Pancreas (tissue), 10 donors: ENCODE measurements around the gene SLC35B2. TPM values are rescaled to one million over a fixed set of nuclear protein-coding genes. Genes with fewer than 3 reads are reported as not detected.
A peak's percentile ranks its signal among the peaks of the same experiment; 100 is the strongest.

ENCODE experiments used
- ATAC-seq, 4 donors: fragments of 200-7000 bp; cut with Tn5 transposase; one replicate each; pipeline versions ENCODE4 v1.8.0 to v1.9.1; 2020; ENCODE audit warnings: mild to moderate bottlenecking in 4 of 4, moderate library complexity in 4 of 4
- DNase-seq, 6 donors: peaks; one replicate each; pipeline ENCODE4 v3.0.0-alpha.2; 2020
- FAIRE-seq: peaks from 2 replicates; lab custom pipeline; 2012; peaks lifted over from hg19 to GRCh38; lab: Jason Lieb, UNC
- H3K27ac ChIP-seq, 4 donors: fragments of 200-600 bp; sonication (generic); 1 replicate in 3 of 4; 2 replicates in 1 of 4; pipeline versions ENCODE4 v1.5.0 to v1.8.0; 2020
- H3K27me3 ChIP-seq, 4 donors: fragments of 200-600 bp; one replicate each; pipeline ENCODE4 v1.8.0; 2021
- H3K36me3 ChIP-seq, 3 donors: fragments of 200-600 bp; sonication (generic) in 1 of 3; one replicate each; pipeline versions ENCODE4 v1.5.0 to v1.8.0; 2020 to 2021
- H3K4me1 ChIP-seq, 3 donors: fragments of 200-600 bp; one replicate each; pipeline ENCODE4 v1.8.0; 2021
- H3K4me3 ChIP-seq, 4 donors: fragments of 200-600 bp; sonication (generic) in 2 of 4; one replicate each; pipeline versions ENCODE4 v1.5.0 to v1.8.0; 2020 to 2021
- H3K9me3 ChIP-seq, 4 donors: fragments of 200-600 bp; one replicate each; pipeline ENCODE4 v1.8.0; 2021
- WGBS, 2 donors: extraction: QIAGEN DNeasy Blood & Tissue Kit; methylation state at CpG; one replicate each; pipeline ENCODE4 v1.1.7; 2013; 5-methylcytosine and 5-hydroxymethylcytosine counted together
- intact Hi-C, 3 donors: fragments of 100-400 bp; cut with DNase I; formaldehyde crosslinking; loops; one replicate each; pipeline versions ENCODE4 v1.11.1 to v1.14.2; 2022
- polyA plus RNA-seq, 2 donors: library from polyadenylated mRNA; stranded (reverse); fragments of 200-250 nt; gene quantifications; one replicate each; pipeline ENCODE4 v1.2.3, GENCODE V29; 2013
- total RNA-seq, 6 donors: library from RNA; stranded (reverse); fragmentation: NEBNext Ultra II Directional in 4 of 6; extraction: Animal tissue kit (Norgen Biotek cat#: 25700) in 4 of 6; gene quantifications; one replicate each; pipeline versions ENCODE4 v1.2.1 to v1.2.4, GENCODE V29; 2021 to 2023
- TF ChIP-seq, protein P1 (sequence below), 4 donors: fragments of 200-600 bp; sonication (generic) in 3 of 4; IDR thresholded peaks; one replicate each; pipeline versions ENCODE4 v1.5.0 to v1.8.0; 2021; ENCODE audit warnings: antibody characterized with exemption in 4 of 4
- donor health status: healthy with polysubstance abuse.
- donor health status: DM: no; HTN: no; CAD: no; lungs with moderate emphysema.
- donor health status: DM: no; HTN: no; CAD: no.
- donor health status: control.
- donor health status: control.
- donor health status: Bipolar disorder and iron deficiency.
- donor health status: DM: yes; HTN: yes; CAD: no.
- donor health status: DM: no; HTN: no; CAD: no.
- donor health status: DM: no; HTN: no; CAD: no.
- donor health status: DM: yes; HTN: yes; CAD: no.

SLC35B2 gene
- total and polyA plus RNA-seq, 8 donors, result 10.8 to 30.4 (median 20.5) TPM

DNA sequence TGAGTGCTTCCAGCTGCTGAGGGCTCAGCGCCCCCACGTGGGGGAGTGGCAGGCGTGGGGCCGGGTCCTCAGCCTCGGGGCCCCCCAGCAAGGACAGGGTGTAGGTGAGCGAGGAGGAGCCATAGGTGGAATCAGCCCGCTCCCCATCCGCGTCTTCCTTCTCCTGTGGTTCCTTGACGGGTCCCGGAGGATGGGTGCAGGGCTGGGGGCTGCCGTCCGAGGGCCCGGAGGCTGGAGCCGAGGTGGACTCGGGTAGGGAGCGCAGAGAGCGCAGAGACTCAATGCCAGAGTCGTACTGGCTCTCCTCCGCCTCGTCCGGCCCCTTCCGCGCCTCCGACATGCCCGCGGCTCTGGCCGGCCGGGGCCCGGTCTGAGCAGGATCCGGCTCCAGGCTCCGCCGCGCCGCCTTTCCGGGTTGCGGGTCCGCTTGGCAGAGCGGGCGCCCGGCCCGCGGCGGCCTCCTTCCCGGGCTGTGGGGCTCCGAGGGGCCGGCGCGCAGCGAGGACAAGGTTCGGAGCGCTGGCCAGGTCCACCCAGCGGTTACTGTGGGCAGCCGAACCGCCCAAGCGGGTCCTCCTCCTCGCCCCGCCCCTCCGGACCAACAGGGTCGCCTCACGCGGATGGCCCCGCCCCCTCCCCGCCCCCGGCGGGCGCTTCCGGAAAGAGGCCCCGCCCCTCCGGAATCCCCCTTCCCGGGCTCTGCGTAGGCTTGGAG, 7.8 kb upstream of the SLC35B2 start, which contains the start of gene NFKBIE:
Gene NFKBIE (minus strand): TSS at position 545 of the 715 bp plus-strand sequence. CDS start 205 bp downstream, at position 340.
- peak; percentile 94 to 99 (median 96) for DNase-seq
- peak within 1 kb of the TSS; percentile 45 to 93 (median 80) for H3K4me3 ChIP-seq
- peak; percentile 87 to 92 (median 88) for ATAC-seq
- 0 to 1% methylated on average over 42 to 72 of the region's 72 CpGs for WGBS, 2 donors
- intact Hi-C loops, result loop anchor here in 2 of 3 donors (5.0 kb wide), 2 partner anchors 67 to 72 kb away; no protein-coding TSS in a partner anchor
- FAIRE-seq, result no peak
- TF ChIP-seq, protein P1, sequence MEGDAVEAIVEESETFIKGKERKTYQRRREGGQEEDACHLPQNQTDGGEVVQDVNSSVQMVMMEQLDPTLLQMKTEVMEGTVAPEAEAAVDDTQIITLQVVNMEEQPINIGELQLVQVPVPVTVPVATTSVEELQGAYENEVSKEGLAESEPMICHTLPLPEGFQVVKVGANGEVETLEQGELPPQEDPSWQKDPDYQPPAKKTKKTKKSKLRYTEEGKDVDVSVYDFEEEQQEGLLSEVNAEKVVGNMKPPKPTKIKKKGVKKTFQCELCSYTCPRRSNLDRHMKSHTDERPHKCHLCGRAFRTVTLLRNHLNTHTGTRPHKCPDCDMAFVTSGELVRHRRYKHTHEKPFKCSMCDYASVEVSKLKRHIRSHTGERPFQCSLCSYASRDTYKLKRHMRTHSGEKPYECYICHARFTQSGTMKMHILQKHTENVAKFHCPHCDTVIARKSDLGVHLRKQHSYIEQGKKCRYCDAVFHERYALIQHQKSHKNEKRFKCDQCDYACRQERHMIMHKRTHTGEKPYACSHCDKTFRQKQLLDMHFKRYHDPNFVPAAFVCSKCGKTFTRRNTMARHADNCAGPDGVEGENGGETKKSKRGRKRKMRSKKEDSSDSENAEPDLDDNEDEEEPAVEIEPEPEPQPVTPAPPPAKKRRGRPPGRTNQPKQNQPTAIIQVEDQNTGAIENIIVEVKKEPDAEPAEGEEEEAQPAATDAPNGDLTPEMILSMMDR (IDR thresholded peaks at IDR 0.05), result peak in 1 of 4 donors; percentile 6
- peak within 1 kb of the TSS; percentile 48 to 87 (median 78) for H3K27ac ChIP-seq
- peaks cover 0 to 21% (median 4%) of the 10 kb centered on the region in 3 donors for H3K4me1 ChIP-seq
- no peaks in the 10 kb centered on the region for H3K27me3 ChIP-seq
- H3K9me3 ChIP-seq, result no peaks in the 10 kb centered on the region
- H3K36me3 ChIP-seq, result peaks cover 0 to under 1% (median 0%) of the 10 kb centered on the region in 3 donors

DNA sequence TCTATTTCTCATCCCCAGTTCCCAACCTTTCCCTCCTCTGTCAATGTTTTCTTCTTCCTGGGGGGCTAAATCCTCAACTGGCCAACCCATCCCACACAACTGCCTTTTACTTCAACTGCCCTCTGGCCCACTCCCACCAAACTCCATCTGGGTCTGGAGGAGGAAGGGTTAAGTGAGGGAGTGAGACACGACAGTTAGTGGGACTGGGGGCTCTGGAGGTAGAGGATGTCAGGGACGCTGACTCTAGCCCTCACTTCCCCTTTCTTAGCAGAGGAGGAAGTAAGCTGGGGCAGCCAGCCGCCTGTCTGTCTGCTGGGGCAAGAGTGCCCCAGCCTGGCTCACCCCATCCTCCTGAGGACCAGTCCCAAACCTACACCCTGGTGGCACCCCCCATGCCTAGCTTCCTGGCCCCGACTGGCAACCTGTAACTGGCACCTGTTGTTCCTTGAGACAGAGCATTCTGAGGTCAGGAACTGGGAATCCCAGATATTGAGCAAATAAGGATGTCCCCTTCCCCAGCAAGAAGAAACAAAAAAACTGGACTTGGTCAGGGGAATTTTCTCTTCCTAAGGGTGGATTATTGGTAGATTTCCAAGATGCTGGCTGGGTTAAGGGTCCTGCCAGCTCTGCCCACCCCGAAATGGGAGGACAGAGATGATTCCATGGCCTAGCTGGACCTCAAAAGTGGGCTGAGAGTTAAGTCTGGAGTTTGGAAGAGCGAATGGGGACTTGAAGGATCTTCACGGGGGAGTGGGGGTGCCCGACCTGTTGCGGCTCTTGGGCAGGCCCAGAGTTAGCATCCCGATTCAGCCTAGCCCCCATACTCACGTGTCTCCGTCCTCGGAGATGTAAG, 7.1 kb upstream of the SLC35B2 start:
- H3K9me3 ChIP-seq, result no peaks in the 10 kb centered on the region
- FAIRE-seq, result no peak
- H3K4me3 ChIP-seq, result peak overlapping the region; percentile 45 to 93 (median 80)
- no peaks in the 10 kb centered on the region for H3K27me3 ChIP-seq
- peaks cover 0 to 3% (median 0%) of the 10 kb centered on the region in 3 donors for H3K36me3 ChIP-seq
- DNase-seq, result peak in 3 of 6 donors; percentile 54 to 75 (median 69)
- WGBS, 2 donors, result 7 to 10% methylated on average over 13 of the region's 13 CpGs
- peak overlapping the region; percentile 48 to 87 (median 78) for H3K27ac ChIP-seq
- peak in 2 of 4 donors; percentile 21 to 23 for ATAC-seq
- peaks cover 0 to 21% (median 4%) of the 10 kb centered on the region in 3 donors for H3K4me1 ChIP-seq
- intact Hi-C loops, result loop anchor here in 2 of 3 donors (5.0 kb wide), 2 partner anchors 68 to 73 kb away; no protein-coding TSS in a partner anchor
- TF ChIP-seq, protein P1 (IDR thresholded peaks at IDR 0.05), result no peak

DNA sequence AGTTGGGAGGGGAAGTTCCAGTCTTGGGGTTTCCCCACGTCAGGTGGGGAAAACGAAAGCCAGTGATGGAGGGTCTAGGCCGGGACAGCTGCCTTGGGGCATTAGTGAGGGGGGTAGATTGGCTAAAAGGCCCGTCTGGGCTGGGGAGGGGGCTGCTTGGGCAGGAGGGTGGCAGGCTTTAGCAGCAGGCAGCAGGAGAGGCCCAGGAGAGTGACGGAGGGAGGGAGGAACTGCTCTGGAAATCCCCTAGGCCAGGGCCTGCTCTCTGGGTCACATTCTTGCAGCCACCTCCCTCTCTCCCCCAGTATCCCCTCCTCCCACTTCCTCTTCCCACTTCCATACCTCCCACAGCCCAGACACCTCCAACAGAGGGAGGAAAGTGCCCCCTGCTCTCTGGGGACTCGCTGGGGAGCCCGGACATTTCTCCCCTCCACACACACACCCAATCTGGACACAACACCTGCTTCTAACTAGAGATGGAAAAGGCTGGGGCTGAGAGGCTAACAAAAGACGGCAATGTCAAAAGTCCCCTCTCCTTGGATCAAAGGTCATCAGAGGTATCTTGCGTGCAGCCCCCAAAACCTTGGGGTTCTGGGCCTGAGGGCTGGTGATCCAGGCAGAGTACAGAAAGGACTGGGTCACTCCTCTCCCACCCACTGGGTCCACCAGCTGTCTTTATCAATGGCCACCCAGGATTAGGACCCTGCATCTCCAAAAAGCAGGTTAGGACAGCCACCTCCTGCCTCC, 6.2 kb upstream of the SLC35B2 start:
- DNase-seq (peak in 2 of 6 donors; percentile 51 to 64), FAIRE-seq (no peak), ATAC-seq (peak in 3 of 4 donors; percentile 12 to 51 (median 34))
- TF ChIP-seq, protein P1 (IDR thresholded peaks at IDR 0.05), result no peak
- Histone ChIP-seq H3K4me3 (peak overlapping the region in 3 of 4 donors; percentile 45 to 93 (median 72)), H3K27me3 (no peaks in the 10 kb centered on the region), H3K4me1 (peaks cover 0 to 21% (median 4%) of the 10 kb centered on the region in 3 donors), H3K27ac (peak overlapping the region in 2 of 4 donors; percentile 81 to 87), H3K9me3 (no peaks in the 10 kb centered on the region), H3K36me3 (peaks cover 0 to 3% (median 0%) of the 10 kb centered on the region in 3 donors)
- intact Hi-C loops, result no loop called here
- WGBS, 2 donors, result 45 to 51% methylated on average over 9 of the region's 9 CpGs
